GM18909 (cell line): ENCODE data around the gene TFPT.
A peak's percentile ranks its signal among the peaks of the same experiment; 100 is the strongest.

Experiments
- ATAC-seq: cut with Tn5 transposase; IDR thresholded peaks from one replicate; pipeline ENCODE4 v1.9.1; 2021; ENCODE audit warnings: mild to moderate bottlenecking; ENCODE audit not compliant: unreplicated experiment, poor library complexity

Gene TFPT, protein sequence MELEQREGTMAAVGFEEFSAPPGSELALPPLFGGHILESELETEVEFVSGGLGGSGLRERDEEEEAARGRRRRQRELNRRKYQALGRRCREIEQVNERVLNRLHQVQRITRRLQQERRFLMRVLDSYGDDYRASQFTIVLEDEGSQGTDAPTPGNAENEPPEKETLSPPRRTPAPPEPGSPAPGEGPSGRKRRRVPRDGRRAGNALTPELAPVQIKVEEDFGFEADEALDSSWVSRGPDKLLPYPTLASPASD

DNA sequence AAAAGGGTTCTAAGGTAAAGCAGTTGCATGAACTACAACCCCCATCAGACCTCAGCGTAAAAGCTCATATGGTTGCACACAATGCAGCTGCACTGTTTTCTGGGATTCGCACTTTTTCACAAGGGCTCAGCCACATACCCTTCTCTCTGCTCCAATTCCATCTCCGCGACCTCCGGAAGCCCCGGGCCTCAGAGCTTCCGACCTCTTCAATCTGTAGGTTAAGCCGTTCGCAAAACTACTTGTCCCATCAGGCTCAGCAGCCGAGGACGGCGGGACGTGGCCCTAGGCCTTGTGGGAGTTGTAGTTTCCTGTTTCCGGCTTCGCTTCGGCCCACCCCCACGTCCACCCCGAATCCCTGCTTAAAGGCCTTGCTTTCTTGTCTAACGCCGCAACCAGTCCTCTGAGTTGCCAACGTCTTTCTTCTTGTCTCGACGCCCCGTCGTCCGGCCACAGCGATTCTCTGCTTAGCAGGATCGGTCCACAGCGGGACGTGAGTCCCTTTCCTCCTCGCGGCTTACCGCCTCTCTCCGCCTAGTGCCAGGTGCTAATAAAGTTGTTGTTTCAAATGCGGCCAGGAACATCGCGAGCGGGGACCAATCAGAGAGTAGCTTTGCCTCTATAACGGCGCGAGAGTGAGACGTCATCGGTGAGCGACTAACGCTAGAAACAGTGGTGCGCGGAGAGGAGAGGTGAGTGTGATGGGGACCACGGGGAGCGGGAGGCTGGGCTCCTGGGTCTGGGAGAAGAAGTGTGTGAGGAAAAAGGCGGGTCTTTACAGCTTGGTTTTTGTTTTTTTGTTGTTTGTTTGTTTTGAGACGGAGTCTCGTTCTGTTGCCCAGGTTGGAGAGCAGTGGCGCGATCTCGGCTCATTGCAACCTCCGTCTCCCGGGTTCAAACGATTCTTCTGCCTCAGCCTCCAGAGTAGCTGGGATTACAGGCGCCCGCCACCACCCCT, at the start of gene TFPT, which contains the start of gene PRPF31:
Gene TFPT (minus strand): TSS at position 549 of the 955 bp plus-strand sequence. CDS start 388 bp downstream, at position 161.
Gene PRPF31 (plus strand): TSS at position 646 of the 955 bp plus-strand sequence. CDS start 2,525 bp downstream, outside the sequence.
- ATAC-seq, result peak; percentile 85

DNA sequence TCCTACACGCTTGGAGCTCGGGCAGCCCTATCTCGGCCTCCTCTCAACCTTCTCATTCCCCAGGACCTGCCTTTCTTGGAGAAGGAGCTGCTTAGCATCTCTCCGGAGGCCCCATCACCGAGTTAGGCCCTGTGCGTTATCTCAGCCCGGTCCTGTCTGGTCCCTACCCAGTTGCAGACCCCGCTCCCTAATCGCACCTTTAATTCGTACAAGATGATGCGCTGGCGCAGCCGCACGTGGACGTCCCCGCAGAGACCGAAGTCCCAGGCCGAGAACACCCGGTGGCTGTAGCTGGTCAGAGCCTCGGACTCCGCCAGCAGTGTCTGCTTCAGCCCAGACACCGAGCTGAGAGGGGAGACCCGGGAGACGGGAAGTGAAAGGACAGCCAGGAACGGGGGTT, 49.8 kb upstream of the TFPT start:
- ATAC-seq, result no peak

DNA sequence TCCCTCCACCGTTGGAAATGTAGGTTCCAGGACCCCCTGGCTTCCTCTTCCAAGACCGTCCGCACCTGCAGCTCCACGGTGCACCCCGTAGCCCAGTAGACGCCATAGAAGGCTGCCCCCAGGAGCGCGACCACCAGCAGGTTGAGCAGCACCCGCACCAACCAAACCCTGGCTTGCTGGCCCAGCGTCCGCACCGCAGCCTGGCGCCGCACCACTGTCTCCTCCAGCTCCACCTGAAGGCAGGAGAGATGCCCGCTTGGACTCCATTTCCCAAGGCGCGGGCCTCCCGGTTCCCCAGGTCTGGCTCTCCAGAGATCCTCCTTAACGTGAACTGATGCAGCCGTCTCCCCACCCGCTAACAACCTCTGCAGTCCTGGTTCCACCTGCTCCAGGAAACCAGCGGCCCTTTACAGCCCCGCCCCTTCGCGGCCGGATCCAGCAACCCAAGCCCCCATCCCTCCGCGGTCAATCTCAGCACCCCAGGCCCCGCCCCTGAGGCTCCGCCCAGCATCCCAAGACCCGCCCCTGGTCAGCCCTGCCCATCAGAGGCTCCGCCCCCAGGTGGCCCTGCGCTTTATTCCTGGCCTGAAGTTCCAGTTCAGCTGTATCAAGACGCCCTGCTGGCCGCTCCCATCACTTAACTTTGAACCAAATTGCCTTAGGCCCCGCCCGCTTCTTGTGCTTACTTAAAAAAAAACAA, 49.1 kb upstream of the TFPT start:
- ATAC-seq, result no peak

DNA sequence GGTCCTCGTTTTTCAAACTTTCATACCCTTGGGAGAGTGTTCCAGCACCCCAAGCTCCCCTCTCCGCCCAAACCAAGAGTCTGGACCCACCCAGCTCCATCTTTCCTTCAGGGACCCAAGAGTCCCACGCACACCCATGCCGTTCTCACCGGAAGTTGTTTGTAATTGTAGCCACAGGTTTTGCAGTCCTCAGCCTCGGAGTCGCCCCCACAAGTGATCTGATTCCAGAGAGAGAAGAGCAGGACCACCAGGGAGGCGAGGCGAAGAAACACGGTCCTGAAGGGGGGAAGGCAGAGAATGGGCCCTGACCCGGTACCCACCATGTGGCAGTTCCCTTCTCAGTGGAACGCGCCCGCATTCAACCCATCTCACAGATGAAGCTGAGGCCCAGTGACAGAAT, 47.4 kb upstream of the TFPT start:
- ATAC-seq, result no peak

DNA sequence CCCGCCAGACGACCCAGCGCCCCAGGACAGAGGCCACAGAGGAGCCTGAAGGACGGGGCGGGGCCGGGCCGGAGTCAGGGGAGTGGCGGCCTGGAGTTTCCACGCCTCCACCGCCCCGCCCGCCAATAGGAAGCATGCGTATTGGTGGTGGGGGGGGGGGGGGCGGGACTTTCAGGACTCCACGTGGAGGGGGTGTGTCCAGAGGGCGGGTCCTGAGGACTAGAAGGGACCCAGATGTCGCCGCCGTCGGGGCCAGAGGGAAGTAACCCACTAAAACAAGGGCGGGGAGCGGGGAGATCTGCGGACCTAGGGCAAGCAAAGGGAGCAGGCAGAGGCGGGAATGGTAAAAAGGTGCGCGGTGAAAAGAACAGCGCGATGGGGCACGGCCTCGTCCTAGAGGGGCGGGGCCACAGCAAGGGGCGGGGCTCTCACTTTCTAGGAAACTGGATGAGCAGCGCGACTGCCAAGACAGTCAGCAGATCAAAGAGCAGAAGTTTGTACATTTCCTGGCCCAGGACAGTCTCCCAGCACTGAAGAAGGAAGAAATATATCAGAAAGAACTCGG, 46.9 kb upstream of the TFPT start:
- no peak for ATAC-seq

DNA sequence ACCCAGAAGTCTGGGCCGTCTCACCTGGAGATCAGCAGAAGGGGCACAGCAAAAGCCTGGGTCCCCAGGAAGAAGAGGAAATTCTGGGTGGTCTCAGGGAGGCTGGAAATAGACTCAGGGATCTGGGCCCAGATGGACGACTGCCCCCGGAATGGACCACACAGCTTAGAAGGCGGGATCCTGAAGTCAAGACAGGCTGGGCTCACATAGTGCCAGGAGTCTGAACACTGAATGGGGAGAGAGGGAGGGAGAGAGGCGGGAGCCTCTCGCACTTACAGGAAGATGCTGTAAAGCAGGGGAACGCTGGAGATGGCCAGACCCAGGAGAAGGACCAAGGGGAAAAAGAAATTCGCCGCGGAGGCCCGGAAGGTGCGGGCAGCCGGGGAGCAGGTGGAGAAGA, 45.4 kb upstream of the TFPT start:
- ATAC-seq, result no peak

DNA sequence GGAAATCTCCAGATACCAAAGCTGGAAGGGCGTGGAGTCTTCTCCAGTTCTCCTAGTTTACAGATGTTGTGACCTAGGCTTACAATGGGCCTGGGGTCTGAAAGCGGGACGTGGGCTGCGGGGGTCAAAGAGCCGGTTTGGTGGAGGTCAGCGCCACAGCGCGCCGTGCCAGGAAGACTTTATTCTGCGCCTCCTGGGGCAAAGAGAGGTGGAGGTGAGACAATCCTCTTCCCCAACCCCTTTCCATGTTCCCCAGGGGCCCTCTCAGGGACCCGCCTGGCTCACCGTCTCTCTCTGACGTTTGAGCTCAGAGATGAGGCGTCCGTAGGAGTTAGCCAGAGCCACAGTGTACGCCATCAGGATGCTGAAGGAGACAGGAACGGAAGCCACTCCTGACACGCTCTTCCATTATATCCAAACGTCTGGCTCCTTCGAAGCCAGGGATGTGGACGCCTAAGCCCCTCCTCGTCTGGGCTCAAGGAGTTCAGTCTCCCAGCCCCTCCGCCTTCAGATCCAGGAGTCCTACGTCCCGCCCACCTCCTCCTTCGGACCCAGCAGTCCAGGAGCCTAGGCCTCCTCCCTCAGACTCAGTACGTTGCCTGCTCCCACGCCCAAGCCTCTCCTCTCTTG, 44.8 kb upstream of the TFPT start:
- ATAC-seq, result peak; percentile 5

DNA sequence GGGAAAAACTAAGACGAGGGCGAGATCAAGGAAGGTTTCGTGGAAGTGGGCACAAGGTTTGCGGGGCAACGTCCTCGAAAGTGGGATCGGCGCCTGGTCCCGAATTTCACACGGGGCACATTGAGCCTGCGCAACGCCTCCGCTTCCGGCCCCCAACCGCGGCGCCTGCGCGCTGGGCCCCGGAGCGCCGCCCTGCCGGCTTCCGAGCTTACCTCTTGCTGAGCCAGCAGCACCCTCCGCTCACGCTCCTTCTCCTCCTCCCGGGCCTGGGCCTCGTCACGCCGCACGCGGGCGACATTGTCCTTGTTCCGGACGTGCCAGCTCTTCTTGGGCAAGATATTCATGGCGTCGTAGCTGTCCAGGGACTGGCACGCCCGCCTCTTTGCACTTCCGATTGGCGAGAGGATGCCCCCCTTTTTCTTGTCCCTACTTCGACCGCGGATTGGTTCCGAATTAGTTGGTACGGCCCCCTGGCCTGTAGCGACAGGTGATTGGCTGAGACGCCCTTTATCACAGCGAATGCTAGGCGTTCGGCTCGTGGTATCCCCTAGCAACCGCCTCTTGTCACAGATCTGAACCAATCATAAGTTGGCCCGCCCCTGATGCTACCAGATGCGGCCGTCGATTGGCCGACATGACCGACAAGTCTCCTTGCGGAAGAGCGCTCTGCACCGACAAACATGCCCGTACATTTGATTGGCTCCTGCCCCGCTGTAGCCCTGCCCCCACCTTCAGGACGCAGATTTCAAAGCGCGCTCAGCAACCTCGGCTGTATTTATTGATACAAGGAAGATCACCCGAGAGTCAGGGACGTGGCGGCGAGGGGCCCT, 44.1 kb upstream of the TFPT start, which contains the start of gene LENG1:
Gene LENG1 (minus strand): TSS at position 370 of the 830 bp plus-strand sequence. CDS start 26 bp downstream, at position 344.
- ATAC-seq, result peak; percentile 93

DNA sequence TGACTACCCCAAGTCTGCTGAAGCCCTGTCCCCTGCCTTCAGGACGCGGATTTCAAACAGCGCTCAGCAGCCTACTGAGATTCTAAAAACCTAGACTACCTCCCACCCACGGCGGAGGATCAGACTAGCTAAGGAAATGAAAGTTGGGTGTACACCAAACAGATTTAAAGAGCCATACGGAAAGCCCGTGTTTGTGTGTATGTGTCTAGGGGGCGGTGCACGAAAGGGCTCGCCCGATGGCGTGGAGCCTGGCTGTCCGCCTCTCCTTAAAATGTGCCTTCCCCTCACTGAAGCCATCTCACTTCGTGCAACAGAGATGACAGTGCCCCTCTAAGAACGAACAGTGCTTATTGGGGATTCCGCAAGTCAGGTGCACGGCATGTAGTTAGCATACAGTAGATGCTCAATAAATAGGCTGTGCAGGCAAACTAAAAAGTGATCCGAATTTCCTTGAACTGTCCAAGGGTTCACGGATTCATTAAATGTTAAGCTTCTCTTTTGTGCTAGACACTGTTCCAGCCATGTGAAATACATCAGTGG, 43.4 kb upstream of the TFPT start:
- no peak for ATAC-seq

DNA sequence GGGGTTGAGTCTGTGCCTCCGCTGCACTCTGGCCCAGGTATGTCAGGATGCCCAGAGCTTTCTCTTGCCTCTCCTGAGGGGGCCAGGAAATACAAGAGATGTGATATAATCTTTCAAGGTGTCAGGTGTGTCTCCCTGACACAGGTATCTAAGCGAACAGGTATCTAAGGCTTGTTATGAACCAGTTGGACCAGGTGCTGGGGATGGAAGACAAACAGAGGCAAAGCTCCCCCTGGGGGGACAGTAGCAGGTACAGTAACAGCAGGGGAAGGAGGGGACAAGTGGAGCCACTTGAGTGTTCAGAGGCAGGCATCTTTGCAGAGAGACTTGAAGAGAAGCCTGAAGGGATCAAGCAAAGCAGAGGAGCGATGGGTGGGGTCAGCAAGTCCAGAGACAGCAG, 41.5 kb upstream of the TFPT start:
- ATAC-seq, result no peak

DNA sequence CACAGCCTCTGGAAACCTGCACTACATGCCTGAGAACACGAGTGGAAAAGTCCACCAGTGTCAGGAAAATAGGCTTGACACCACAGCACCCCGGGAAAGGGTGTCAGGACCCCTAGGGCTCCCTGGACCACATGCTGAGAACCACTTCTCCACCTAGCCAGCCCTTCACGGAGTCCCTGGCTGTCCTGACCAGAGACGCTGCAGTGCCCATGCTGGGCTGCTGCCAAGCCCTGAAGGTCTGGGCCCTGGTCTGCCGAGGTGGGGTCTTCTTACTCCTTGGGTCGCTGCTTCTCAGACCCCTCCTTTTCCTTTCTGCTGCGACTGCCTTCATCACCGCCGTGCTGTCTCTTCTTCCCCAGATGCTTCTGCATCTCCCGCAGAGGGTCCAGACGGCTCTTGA, 41.0 kb upstream of the TFPT start:
- ATAC-seq, result no peak

DNA sequence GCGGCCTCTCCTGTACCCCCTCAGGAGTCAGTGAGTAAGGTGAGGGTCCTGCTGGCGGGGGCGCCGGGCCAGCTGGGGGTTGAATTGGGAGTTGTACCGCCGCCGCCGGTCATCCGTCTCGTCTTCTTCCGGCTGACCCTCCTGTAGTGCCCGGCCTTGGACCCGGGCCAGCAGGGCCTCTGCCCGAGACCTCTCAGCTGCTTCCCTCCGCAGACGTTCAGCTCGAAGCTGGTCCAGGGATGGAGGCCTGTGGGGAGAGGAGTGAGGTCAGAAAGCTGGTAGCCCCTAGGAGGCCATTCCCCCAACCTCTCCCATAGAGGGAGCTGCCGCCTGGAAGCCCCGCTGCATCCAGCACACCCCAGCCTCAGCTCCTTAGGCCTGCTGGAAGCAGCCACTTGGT, 40.2 kb upstream of the TFPT start:
- no peak for ATAC-seq

DNA sequence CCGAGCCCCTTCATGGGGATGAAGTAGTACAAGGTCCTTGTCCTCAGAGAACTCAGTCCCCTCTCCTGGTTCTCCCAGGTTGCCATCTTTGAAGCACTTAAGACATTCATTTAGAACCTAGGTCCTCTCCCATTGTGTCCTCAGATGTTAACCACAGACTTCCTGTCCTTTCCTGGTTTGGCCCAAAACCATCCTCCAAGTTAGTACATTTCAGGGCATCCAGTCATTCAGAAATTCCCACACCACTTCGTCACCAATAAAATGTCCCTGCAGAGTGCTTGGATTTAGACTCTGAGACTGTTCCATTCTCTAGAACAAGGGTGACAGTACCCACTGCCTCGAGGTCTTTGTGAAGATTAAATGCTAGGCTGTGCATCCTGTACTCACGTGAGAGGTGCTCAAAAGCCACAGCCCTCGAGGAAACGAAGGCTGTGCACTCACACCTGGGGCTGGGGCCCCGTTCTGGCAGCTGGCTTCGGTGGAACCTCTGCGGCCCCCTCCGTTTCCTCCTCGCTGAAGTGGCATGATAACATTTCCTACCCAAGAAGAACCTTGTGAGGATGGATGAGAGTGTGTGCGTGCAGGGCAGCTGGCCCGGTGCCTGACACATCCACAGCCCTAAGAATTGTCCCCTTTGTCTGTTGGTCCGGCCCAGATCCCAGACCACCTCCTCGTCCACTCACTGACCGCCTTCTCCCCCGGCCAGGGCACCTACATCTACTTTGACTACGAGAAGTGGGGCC, 39.3 kb upstream of the TFPT start:
- ATAC-seq, result no peak

DNA sequence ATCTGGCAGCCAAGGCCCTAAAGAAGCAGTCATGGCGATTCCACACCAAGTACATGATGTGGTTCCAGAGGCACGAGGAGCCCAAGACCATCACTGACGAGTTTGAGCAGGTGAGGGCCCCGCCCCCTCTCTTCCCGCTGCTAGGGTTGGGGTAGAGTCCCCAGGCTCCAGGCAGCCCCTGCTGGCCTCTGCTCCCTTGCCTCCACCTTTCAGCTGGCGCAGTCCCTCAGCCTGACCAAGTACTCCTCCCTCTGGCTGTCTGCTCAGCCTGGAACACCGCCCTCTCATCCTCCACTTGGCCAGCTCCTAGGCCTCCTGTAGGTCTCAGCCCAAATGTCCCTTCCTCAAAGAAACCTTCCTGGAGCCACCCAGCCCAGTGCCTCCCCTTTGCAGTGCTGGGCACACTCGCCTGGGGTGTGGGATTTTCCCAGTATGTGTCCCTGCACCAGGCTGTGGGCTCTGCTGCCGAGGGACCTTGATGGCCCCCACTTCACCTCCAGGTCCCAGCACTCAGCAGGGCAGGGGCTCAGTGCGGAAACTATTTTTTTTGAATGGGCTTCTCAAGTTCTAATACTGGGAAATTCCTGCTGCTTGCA, 38.4 kb upstream of the TFPT start:
- ATAC-seq, result no peak

DNA sequence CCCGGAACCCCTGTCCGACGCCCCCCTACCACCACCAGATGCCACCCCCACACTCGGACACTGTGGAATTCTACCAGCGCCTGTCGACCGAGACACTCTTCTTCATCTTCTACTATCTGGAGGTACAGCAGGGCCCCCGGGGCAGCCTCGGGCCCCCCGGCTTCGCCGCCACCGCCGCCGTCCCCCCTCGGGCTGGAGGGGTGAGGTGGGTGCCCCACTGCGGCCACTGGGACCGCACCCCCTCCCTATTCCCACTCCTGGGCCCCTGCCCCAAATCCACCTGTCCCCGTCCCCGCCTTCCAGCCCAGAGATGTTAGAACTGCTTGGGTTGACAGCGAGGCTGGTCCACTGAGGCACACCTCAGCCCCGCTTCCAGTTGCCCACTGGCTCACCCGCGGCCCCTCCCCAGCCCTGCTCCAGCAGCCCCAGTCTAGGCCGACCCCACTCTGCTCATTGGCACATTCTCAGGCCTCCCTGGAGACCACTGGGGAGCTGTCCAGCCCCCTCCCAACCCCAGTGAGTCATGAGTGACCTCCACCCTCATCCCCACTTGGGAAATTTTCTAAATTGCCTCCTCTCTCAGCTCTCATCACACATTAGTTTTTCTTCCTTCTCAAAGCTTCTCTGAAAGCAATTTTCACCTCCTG, 37.5 kb upstream of the TFPT start:
- ATAC-seq, result no peak

DNA sequence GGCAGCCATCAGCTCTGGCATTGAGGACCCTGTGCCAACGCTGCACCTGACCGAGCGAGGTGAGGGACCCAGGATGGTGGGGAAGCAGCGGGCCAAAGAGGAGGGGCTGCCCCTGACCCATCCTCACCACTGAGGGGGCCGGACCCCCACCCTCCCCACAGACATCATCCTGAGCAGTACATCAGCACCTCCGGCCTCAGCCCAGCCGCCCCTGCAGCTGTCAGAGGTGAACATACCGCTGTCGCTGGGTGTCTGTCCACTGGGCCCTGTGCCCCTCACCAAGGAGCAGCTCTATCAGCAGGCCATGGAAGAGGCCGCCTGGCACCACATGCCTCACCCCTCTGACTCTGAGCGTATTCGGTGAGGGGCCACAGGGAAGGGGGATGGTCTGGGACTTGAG, 36.8 kb upstream of the TFPT start:
- no peak for ATAC-seq

DNA sequence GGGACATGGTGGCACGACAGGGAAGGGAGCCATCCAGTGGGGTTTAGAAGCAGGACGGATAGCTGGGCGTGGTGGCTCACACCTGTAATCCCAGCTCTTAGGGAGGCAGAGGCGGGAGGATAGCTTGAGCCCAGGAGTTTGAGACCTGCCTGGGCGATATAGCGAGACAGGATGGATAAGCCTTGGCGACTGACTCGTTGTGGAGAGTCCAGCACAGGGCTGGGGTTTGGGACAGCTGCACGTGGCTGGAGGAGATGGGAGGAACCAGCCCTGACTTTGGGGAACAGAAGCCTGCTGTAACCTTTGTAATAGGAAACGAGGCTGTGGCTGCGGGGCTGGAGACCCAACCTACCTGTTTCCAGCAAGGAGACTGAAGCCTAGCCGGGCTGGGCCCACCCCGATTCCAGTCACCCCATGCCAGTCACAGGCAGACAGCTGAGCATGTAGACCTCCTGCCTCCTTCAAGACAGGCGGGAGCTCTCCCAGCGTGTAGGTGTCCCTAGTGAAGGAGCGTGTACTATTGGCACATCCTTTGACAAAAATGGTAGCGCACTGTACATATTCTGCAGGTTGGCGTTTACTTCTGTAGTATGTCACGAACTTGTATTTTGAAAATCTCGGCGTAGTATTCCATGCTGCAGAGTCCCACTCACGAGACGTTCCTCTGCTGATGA, 36.0 kb upstream of the TFPT start:
- no peak for ATAC-seq
